A673 (cell line): ENCODE results near the gene LUZP2. TPM values are rescaled to one million over a fixed set of nuclear protein-coding genes. Genes with fewer than 3 reads are reported as not detected.

Experiments used
- BruUV-seq: library from RNA; stranded (reverse); fragments of 400-500 nt; replicated peaks from 2 replicates; lab custom pipeline; 2021; lab: Mats Ljungman, UMichigan
- CTCF ChIA-PET: fragments of 300-600 bp; sonication (Branson Sonifier 250); formaldehyde crosslinking; loops from one replicate; lab custom pipeline; 2022; ENCODE audit warnings: antibody characterized with exemption; lab: Charles Lee
- POLR2A ChIA-PET: fragments of 300-600 bp; sonication (Branson Sonifier 250); formaldehyde crosslinking; loops from one replicate; lab custom pipeline; 2022; ENCODE audit warnings: antibody characterized with exemption; ENCODE audit not compliant: low non-redundant PET; lab: Charles Lee
- DNase-seq: peaks from one replicate; pipeline ENCODE4 v3.0.0-alpha.2; 2015; ENCODE audit warnings: low spot score
- H3K27ac ChIP-seq: fragments of 200-600 bp; sonication (generic); 2 replicates; pipeline ENCODE4 v1.5.1; 2016; ENCODE audit warnings: mixed run types, low read depth, mild to moderate bottlenecking, mixed read lengths, antibody characterized with exemption, low read length; ENCODE audit not compliant: poor library complexity, severe bottlenecking
- H3K27me3 ChIP-seq: fragments of 200-600 bp; sonication (generic); replicated peaks from 2 replicates; pipeline ENCODE4 v1.6.1; 2017; ENCODE audit warnings: mixed run types, low read depth, mild to moderate bottlenecking, mixed read lengths, antibody characterized with exemption, low read length; ENCODE audit not compliant: insufficient read depth, poor library complexity
- H3K36me3 ChIP-seq: fragments of 200-600 bp; sonication (generic); 2 replicates; pipeline ENCODE4 v1.6.1; 2016; ENCODE audit warnings: mixed run types, mild to moderate bottlenecking, mixed read lengths, antibody characterized with exemption, low read length; ENCODE audit not compliant: insufficient read depth, poor library complexity, severe bottlenecking
- H3K4me1 ChIP-seq: fragments of 200-600 bp; sonication (generic); 2 replicates; pipeline ENCODE4 v1.6.1; 2017; ENCODE audit warnings: mixed run types, mild to moderate bottlenecking, mixed read lengths, antibody characterized with exemption, low read length; ENCODE audit not compliant: insufficient read depth, poor library complexity, severe bottlenecking
- H3K4me3 ChIP-seq: fragments of 200-600 bp; sonication (generic); 2 replicates; pipeline ENCODE4 v1.5.1; 2016; ENCODE audit warnings: low read depth, mixed run types, mild to moderate bottlenecking, mixed read lengths, low read length; ENCODE audit not compliant: poor library complexity, severe bottlenecking
- H3K9me3 ChIP-seq: fragments of 200-600 bp; sonication (generic); 2 replicates; pipeline ENCODE4 v1.6.1; 2016; ENCODE audit warnings: mixed run types, low read depth, mild to moderate bottlenecking, mixed read lengths, antibody characterized with exemption, low read length; ENCODE audit not compliant: poor library complexity, severe bottlenecking
- EZH2 ChIP-seq: fragments of 200-600 bp; sonication (generic); IDR thresholded peaks from 2 replicates; pipeline ENCODE4 v1.6.1; 2017; ENCODE audit warnings: borderline replicate concordance, low read depth, mild to moderate bottlenecking, mixed read lengths, antibody characterized with exemption, low read length; ENCODE audit not compliant: poor library complexity, severe bottlenecking
- intact Hi-C: fragments of 100-400 bp; cut with micrococcal nuclease; formaldehyde crosslinking; loops from one replicate; pipeline ENCODE4 v1.10.0; 2022; ENCODE audit not compliant: unreplicated experiment
- total RNA-seq: library from RNA; stranded (reverse); gene quantifications from 2 replicates; pipeline ENCODE4 v1.2.3, GENCODE V29; 2021
- TF ChIP-seq, protein P1 (sequence below): fragments of 300-800, 200-600 bp; sonication (generic); conservative IDR thresholded peaks from 2 replicates; pipeline ENCODE4 v1.5.1; 2017; ENCODE audit warnings: low read depth, mild to moderate bottlenecking, antibody characterized with exemption, low read length, moderate library complexity, mixed read lengths

Gene LUZP2
- total RNA-seq, 1 experiment from 2014 or later: 0.15 TPM

DNA sequence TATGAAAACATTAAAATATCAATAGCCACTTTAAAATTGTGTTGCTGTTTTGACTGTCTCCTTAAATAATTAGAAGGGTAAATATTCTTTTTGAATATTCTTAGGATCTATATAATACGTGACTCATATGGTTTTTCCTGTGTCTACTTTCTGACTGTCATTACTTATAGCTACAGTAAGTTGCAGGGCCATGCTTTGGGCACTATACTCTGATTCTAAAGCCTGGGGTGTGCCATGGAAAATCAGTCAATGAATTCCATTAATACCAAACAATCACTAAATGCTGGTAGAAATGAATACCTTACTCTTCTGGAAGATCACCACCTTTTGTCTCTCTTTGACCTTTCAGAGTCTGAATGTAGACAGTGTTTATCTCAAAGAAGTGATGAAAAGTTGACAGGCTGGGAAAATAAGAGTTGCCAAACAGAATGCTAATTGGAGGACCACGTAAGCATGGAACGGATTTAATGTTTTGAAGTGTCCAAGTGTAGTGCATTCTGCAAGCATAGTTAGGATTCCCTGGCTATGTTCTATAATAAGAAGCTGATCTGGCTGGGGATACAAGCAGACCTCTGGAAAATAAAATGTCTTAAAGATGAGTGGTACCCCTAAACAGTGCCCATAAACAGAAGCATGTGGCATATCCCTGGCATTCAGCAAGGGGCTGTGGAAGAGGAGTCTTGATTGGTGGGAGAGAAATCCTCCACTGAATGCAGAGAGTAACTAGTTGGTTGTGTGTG lies 16.8 kb downstream of the LUZP2 start:
- intact Hi-C loops: no loop called here
- ChIA-PET POLR2A (no interaction called here), CTCF (no interaction called here)
- H3K36me3 ChIP-seq: no peaks in the 10 kb centered on the region
- TF ChIP-seq, protein P1, sequence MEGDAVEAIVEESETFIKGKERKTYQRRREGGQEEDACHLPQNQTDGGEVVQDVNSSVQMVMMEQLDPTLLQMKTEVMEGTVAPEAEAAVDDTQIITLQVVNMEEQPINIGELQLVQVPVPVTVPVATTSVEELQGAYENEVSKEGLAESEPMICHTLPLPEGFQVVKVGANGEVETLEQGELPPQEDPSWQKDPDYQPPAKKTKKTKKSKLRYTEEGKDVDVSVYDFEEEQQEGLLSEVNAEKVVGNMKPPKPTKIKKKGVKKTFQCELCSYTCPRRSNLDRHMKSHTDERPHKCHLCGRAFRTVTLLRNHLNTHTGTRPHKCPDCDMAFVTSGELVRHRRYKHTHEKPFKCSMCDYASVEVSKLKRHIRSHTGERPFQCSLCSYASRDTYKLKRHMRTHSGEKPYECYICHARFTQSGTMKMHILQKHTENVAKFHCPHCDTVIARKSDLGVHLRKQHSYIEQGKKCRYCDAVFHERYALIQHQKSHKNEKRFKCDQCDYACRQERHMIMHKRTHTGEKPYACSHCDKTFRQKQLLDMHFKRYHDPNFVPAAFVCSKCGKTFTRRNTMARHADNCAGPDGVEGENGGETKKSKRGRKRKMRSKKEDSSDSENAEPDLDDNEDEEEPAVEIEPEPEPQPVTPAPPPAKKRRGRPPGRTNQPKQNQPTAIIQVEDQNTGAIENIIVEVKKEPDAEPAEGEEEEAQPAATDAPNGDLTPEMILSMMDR: no peak
- TF ChIP-seq EZH2: no peak
- no TSS peak for BruUV-seq
- H3K4me1 ChIP-seq: no peaks in the 10 kb centered on the region
- no peak overlapping the region for H3K27ac ChIP-seq
- DNase-seq: no peak
- no peaks in the 10 kb centered on the region for H3K27me3 ChIP-seq
- H3K4me3 ChIP-seq: no peak overlapping the region
- no peaks in the 10 kb centered on the region for H3K9me3 ChIP-seq

DNA sequence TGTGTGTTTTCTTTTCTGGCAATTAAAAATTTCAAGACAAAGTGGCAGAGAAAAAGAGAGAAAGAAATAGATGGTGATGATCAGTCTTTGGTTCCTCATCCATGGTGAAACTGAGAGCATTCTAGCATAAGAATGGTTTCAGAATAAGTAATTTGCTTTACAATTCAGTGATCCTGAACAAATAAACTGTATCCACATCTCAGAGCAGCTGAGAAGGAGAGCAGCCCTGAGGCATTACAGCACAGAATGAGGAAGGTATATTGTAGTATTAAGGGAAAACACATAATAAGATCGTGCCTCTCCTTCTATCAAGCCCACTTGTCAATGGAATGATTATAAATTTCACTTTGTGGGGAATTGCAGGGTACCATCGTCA lies 17.4 kb downstream of the LUZP2 start:
- Histone ChIP-seq H3K4me1 (no peaks in the 10 kb centered on the region), H3K4me3 (no peak overlapping the region), H3K36me3 (no peaks in the 10 kb centered on the region), H3K27me3 (no peaks in the 10 kb centered on the region), H3K27ac (no peak overlapping the region), H3K9me3 (no peaks in the 10 kb centered on the region)
- no TSS peak for BruUV-seq
- ChIA-PET CTCF (no interaction called here), POLR2A (no interaction called here)
- DNase-seq: no peak
- intact Hi-C loops: no loop called here
- no peak for TF ChIP-seq EZH2
- TF ChIP-seq, protein P1: no peak

DNA sequence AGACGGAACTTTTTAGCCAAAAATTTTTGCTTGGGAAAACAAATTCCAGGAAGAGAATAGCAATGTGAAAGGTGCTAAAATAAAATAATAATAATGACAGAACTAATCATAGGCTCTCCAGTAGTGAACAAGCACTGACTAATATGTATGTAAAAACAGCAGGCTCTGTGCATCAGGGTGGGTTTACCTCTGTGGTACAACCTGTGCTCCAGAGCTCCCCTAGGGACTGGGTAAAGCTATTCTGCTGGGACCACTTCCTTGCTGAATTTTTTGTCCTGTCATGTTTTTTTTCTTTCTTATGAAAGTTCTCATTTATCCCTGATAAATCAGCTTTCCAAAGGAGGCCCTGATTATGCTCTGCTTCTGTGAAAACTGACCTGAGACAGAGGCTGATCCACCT lies 18.8 kb downstream of the LUZP2 start:
- Histone ChIP-seq H3K36me3 (no peaks in the 10 kb centered on the region), H3K4me1 (no peaks in the 10 kb centered on the region), H3K9me3 (no peaks in the 10 kb centered on the region), H3K4me3 (no peak overlapping the region), H3K27ac (no peak overlapping the region), H3K27me3 (no peaks in the 10 kb centered on the region)
- CTCF ChIA-PET: no interaction called here
- POLR2A ChIA-PET: no interaction called here
- BruUV-seq: no TSS peak
- TF ChIP-seq, protein P1: no peak
- TF ChIP-seq EZH2: no peak
- DNase-seq: no peak
- intact Hi-C loops: no loop called here
